ENCODE measurements around the gene LMF1. TPM values are rescaled to one million over a fixed set of nuclear protein-coding genes. Genes with fewer than 3 reads are reported as not detected.

Gene LMF1
- total and polyA plus RNA-seq, 2 donors from 2014 or later = 15.4 to 28.6 TPM

- Histone ChIP-seq H3K27ac (ENCODE audit: low read depth in 2 of 2, low read length in 2 of 2) (no peak overlapping the region), H3K9ac (ENCODE audit: low read length in 3 of 3) (no peak overlapping the region), H3K4me1 (ENCODE audit: control insufficient read depth in 2 of 3, insufficient read depth in 2 of 3, low read depth in 1 of 3, low read length in 3 of 3) (peaks cover 0 to 4% (median 0%) of the 10 kb centered on the region in 3 donors), H3K27me3 (ENCODE audit: control insufficient read depth, insufficient read depth, low read length) (no peaks in the 10 kb centered on the region), H3K36me3 (ENCODE audit: control insufficient read depth in 2 of 3, insufficient read depth in 3 of 3, low read length in 3 of 3) (no peaks in the 10 kb centered on the region), H3K9me3 (ENCODE audit: control insufficient read depth in 2 of 3, insufficient read depth in 1 of 3, low read length in 3 of 3) (no peaks in the 10 kb centered on the region), H3K4me3 (ENCODE audit: low read length in 3 of 3) (no peak overlapping the region)
- FAIRE-seq (no peak), DNase-seq (peak in 1 of 5 donors; percentile 59)
- intact Hi-C loops (cut with DNase I) = no loop called here
- TF ChIP-seq CTCF (IDR thresholded peaks at IDR 0.05; ENCODE audit: borderline replicate concordance, extremely low read depth, insufficient read depth) = no peak
Observed at GRCh38 chr16:917591-918061, 53.2 kb downstream of the LMF1 start.

GRCh38 chr16:916035-916799, 54.6 kb downstream of the LMF1 start:
- no peaks in the 10 kb centered on the region for H3K9me3 ChIP-seq (ENCODE audit: control insufficient read depth in 2 of 3, insufficient read depth in 1 of 3, low read length in 3 of 3)
- intact Hi-C loops (cut with DNase I) = no loop called here
- H3K27me3 ChIP-seq (ENCODE audit: control insufficient read depth, insufficient read depth, low read length) = no peaks in the 10 kb centered on the region
- no peak overlapping the region for H3K9ac ChIP-seq (ENCODE audit: low read length in 3 of 3)
- no peak for TF ChIP-seq CTCF (IDR thresholded peaks at IDR 0.05; ENCODE audit: borderline replicate concordance, extremely low read depth, insufficient read depth)
- DNase-seq (peak in 2 of 5 donors; percentile 53 to 63), FAIRE-seq (no peak)
- H3K36me3 ChIP-seq (ENCODE audit: control insufficient read depth in 2 of 3, insufficient read depth in 3 of 3, low read length in 3 of 3) = no peaks in the 10 kb centered on the region
- peaks cover 0 to 4% (median 0%) of the 10 kb centered on the region in 3 donors for H3K4me1 ChIP-seq (ENCODE audit: control insufficient read depth in 2 of 3, insufficient read depth in 2 of 3, low read depth in 1 of 3, low read length in 3 of 3)
- no peak overlapping the region for H3K4me3 ChIP-seq (ENCODE audit: low read length in 3 of 3)
- H3K27ac ChIP-seq (ENCODE audit: low read depth in 2 of 2, low read length in 2 of 2) = no peak overlapping the region

GRCh38 chr16:915546-915945, 55.2 kb downstream of the LMF1 start:
- TF ChIP-seq CTCF (IDR thresholded peaks at IDR 0.05; ENCODE audit: borderline replicate concordance, extremely low read depth, insufficient read depth) = no peak
- no peak for DNase-seq
- peaks cover 0 to 4% (median 0%) of the 10 kb centered on the region in 3 donors for H3K4me1 ChIP-seq (ENCODE audit: control insufficient read depth in 2 of 3, insufficient read depth in 2 of 3, low read depth in 1 of 3, low read length in 3 of 3)
- no peaks in the 10 kb centered on the region for H3K27me3 ChIP-seq (ENCODE audit: control insufficient read depth, insufficient read depth, low read length)
- no peaks in the 10 kb centered on the region for H3K36me3 ChIP-seq (ENCODE audit: control insufficient read depth in 2 of 3, insufficient read depth in 3 of 3, low read length in 3 of 3)
- H3K9ac ChIP-seq (ENCODE audit: low read length in 3 of 3) = no peak overlapping the region
- no peaks in the 10 kb centered on the region for H3K9me3 ChIP-seq (ENCODE audit: control insufficient read depth in 2 of 3, insufficient read depth in 1 of 3, low read length in 3 of 3)
- no peak for FAIRE-seq
- H3K4me3 ChIP-seq (ENCODE audit: low read length in 3 of 3) = no peak overlapping the region
- no peak overlapping the region for H3K27ac ChIP-seq (ENCODE audit: low read depth in 2 of 2, low read length in 2 of 2)
- intact Hi-C loops (cut with DNase I) = no loop called here

All from kidney (tissue), 14 donors.